ENCODE data around the gene CLDN8.

The CLDN8 gene

GRCh38 chr21:30194701-30195299, 21.1 kb downstream of the CLDN8 start:
- no peak for DNase-seq

- DNase-seq, result no peak
Observed at GRCh38 chr21:30193201-30193600, 22.7 kb downstream of the CLDN8 start.

- DNase-seq, result no peak
Observed at GRCh38 chr21:30190554-30190953, 25.3 kb downstream of the CLDN8 start.

- DNase-seq, result no peak
Observed at GRCh38 chr21:30189773-30190172, 26.1 kb downstream of the CLDN8 start.

- no peak for DNase-seq
Observed at GRCh38 chr21:30186242-30186641, 29.7 kb downstream of the CLDN8 start.

GRCh38 chr21:30168086-30168485, 47.8 kb downstream of the CLDN8 start:
- no peak for DNase-seq

- no peak for DNase-seq
Observed at GRCh38 chr21:30166705-30167104, 49.2 kb downstream of the CLDN8 start, which contains the start of gene CLDN17. CLDN17 (minus strand) TSS chr21:30166805; CDS start chr21:30166617, 188 bp downstream.

- no peak for DNase-seq
Observed at GRCh38 chr21:30166171-30166570, 49.7 kb downstream of the CLDN8 start.

- DNase-seq, result no peak
Observed at GRCh38 chr21:30164796-30165195, 51.1 kb downstream of the CLDN8 start.
